C1 segment of cervical spinal cord (tissue), 14 donors: ENCODE data around the gene PLCH1.

Experiments used
- DNase-seq, 14 donors: peaks; one replicate each; lab custom pipeline; 2025; lab: John Stamatoyannopoulos, UW

The PLCH1 gene

GRCh38 chr3:155481591-155481990 is 263.3 kb downstream of the PLCH1 start:
- DNase-seq, result no peak

DNA sequence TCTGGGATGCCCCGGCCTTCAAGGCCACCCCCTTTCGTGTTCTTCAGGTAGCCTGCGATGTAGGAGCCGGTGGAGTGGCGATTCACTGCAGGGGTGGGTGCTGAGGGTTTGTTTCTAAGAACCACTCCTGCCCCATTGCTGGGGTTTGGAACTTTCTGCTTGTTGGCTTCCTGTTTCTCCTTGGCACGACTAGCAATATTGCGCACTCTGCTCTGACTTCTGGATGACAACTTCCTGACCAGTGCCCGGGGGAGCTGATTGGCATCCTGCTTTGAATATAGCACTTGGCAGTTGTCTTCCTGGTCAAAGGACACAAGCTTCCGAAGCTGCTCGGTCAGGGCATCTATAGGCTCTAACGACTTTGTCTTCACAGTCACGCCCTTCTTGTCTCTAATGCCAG is 263.8 kb downstream of the PLCH1 start:
- no peak for DNase-seq

GRCh38 chr3:155465664-155466063 is 279.2 kb downstream of the PLCH1 start:
- no peak for DNase-seq

DNA sequence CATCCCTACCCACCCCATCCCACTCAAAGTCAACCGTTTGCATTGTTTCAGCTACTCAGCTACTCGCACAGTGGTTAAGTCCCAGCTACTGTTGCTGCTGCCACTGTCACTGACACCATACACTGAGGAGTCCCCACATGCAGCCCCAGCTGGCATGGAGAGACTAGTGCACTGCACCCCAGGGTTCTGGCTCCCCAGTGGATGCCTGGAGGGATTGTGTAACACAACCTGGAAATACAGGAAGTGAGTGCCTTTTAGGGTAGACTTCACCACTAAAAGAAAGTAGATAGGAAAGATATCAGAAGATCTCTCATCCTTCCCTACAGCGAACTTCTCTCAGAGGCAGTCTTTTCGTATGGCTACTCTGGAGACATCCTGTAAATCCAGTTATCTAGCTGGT is 282.2 kb downstream of the PLCH1 start:
- no peak for DNase-seq

GRCh38 chr3:155457591-155457990 is 287.3 kb downstream of the PLCH1 start:
- DNase-seq, result no peak

DNA sequence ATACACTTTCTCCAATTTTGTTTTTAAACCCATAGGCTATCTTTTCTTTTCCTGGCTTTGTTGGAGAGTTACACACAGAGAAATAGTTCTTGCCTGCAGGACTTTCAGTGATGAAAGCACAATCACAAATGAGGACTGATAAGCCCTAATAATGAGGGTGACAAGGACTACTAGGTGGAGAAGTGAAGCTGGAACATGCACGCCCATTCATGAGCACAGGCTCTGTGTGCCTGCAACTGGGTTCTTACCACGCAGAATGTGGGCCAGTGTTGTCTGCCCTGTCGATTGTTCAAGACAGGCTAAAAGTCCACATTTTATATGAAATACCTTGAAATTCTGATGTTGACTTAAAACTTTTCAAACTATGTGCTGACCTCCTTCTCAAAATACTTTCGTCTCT is 289.1 kb downstream of the PLCH1 start:
- no peak for DNase-seq

- DNase-seq, result no peak
Measured at GRCh38 chr3:155453512-155453911, 291.4 kb downstream of the PLCH1 start.

DNA sequence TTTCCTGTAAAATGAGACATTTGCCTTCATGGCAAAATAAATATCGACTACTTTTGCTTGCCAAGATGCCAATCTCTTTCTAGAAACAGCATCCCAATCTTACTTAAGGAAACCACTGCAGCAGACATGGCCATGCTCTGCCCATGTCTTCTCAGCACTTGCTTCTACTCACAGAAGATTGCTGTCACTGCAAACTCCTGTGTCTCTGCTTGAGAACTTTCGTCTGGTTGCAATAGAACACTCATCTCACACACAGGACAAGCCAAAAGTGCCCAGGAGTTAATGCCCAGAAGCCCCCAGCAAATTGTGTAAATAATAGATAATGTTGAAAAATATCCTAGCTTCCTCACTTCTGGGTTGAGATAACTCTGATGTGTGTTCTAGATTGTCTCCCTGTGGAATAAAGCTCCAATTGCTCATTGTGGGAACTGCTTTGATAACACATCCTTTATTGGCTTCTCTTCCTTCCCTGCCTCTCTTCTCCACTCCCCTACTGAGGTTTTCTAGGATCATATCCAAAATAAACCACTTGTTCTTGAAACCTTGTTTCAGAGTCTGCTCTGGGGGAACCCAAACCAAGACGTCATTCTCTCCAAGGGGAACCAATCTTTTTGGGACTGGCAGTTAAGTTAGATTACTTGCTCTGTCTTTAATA is 295.1 kb downstream of the PLCH1 start:
- DNase-seq, result no peak

DNA sequence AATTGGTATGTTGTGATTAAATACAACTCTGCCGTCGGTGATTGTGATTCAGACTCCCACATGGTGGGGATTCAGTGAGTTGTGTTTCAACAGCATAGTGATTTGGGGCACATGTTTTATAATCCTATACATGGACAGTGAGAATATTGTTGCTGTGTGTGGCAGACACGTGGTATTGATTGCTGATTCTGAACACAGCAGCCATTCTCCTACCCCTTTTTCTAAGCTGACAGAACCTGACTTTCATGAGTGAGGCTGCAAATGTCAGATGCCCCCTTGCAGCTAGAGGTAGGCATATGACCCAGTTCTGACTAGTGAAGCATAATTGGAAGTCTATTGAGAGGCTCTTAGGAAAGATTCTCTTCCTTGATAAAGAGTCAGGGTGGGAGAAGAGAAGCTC is 296.3 kb downstream of the PLCH1 start:
- no peak for DNase-seq

DNA sequence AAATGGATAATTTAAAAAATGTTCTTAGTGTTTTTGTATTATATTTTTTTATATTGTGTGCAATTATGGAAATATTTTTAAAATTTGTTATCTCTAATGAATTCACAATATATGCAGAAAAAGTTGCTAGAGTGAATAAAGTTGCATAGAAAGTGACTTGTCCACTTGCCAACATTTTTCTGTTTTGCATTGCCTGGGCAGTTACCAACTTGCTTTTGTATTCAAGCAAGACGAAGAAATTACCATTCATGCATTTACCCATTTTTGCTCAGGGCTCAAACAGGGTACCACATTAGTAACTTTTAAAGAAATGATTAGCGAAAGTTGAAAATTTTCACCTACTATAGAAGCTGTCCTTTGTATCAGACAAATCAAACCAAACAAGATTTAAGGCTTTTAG is 298.5 kb downstream of the PLCH1 start:
- no peak for DNase-seq

DNA sequence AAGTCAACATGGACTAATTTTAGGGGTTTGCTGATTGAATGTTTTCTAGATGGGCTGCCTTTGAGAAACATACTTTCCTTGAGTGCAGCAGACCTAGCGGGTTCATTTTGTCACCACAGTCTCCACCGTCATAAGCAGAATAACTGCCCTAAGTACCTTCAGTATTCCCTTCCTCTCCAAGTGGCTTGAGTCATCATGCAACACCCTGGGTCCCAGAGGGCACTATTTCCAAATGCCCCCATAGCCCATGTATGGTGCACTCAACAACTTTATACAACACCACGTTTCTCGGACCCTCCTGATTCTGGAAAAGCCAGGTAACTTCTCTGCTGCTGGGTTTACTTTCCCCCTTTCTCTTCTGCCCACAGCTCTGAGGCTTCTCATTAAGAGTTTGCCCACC is 300.1 kb downstream of the PLCH1 start:
- DNase-seq, result no peak

DNA sequence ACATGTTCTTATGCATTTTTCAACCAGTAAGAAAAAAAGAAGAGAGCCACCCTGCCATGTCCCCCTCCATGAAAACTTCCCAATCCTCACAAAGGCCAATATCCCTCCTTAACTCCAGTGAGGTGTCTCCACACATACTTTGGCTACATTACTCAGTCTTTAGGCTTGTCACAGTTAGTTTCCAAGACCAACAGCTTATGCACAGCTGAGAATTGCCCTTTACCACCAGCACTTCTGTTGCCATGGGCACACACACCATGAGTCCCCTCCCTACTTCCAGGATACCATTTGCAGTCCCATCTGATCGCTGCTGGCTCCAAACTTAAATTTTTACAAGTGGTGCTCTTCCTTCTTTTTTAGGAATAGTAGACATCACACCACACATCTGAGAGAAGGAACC is 301.1 kb downstream of the PLCH1 start:
- no peak for DNase-seq

DNA sequence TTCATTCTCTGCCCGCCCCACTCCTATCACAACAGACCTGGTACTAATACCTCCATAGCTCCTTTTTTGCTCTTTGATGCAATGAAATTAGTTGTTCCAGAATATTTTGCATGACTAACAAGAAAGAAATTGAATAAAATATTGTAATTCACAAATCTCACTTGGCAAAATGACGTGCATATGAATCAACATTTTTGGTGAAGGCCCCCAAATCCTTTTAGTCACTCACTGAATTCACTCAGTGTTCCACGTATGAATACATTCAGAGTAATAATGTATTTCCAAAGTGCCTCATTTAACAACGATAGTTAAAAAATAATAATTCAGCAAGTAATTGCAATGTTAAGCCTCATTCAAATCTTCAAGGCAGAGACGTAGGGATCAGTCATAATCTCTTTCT is 302.8 kb downstream of the PLCH1 start:
- DNase-seq, result no peak

DNA sequence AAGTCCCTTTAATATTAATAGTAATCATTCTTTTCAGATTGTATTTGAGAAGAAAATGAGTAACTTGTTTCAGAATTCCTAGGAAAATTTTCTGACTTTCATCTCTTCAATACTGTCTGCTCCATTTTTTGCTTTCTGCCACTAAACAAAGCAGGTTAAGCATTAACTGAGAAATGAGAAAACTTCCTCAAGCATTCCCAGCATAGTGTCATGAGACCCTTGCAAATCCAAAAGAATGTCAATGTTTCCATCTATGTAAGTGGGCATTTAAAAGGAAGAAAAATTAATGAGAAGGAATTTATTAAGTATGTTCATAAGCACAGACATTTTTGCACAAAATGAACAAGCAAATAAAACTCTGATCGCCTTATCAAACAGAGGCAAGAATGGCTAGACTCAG is 303.4 kb downstream of the PLCH1 start:
- no peak for DNase-seq

DNA sequence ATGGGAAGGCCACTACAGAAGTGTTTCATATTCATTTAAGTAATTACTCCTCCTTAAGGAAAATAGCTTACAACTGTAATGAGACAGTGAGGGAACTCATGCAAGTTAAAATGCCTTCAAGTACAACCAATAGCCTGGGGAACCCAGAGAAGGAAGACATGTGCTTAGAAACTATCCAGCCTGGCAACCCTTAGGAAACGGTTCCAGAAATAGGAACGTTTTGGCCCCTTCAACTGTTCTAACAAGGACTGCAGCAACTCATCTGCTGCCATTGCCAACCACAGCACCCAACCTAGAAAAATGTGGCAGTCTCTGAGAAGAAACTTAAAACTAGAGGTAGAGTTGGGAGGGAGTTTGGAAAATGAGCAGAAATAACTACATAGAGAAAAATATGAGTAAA is 303.8 kb downstream of the PLCH1 start:
- DNase-seq, result peak in 1 of 14 donors; percentile 8

GRCh38 chr3:155435821-155436220 is 309.1 kb downstream of the PLCH1 start:
- DNase-seq, result no peak

DNA sequence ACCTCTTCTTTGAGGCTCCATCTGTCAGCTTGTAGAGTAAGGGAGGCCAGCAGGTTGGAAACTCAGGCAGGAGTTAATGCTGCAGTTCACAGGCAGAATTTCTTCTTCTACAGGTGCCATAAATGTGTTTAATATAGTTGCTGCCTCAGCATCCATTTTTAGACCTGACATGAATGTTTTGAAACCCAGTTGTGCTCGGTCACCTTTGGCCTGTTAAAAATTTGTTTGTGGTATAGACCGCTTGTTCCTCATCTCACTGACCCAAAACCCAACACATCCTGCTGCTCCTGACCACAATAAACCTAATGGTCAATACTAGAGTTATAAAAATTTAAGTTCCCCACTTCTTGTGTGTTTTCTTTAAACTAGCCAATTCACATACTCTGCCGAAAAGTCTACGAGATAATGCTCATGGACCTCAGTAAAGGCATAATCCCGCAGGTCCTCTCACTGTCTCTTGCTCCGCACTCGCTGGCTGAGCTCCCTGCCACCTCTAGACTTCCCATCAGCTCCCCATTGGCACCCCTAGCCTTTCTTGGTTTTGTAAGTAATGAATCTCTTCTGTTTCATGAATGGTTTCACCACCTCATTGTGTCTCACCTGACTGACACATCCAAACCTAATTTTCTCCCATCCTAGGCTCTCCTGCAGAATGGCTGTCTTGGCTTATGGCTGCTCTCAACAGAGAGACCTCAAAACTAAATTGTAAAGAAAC is 312.9 kb downstream of the PLCH1 start:
- no peak for DNase-seq

DNA sequence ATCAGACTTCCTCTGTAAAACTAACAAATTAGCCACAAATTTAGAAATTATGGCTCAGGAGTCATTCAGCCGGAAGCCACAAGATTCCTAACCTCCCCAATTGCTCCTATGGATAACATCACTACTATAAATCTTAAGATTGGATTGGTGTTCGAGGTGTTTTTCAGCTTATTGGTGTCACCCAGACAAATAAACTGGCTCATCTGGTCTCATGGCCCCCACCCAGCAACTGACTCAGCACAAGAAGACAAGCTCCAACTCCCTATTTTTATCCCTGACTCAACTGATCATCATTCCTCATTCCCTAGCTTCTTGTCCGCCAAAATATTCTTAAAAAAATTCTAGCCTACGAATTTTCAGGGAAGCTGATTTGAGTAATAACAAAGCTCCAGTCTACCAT is 316.3 kb downstream of the PLCH1 start:
- no peak for DNase-seq

GRCh38 chr3:155426524-155427230 is 318.2 kb downstream of the PLCH1 start:
- DNase-seq, result no peak

GRCh38 chr3:155425396-155425795 is 319.5 kb downstream of the PLCH1 start:
- no peak for DNase-seq

DNA sequence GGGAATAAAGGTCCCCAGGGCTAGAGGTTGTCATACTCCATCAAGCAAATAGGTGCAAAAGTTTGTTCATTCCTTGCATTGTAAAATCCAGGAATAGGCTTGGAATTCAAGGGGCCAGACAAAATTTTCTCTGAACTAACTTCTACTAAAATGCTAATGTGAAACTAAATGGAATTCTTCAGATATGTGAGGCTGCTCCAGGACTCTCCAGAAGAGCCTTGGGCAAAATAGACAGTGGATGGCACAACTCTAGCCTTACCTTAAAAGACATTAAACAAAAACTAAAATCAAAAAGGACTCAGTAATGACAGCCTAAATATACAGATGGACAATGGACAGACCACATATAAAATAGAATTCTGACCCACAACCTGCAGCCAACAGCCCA is 320.6 kb downstream of the PLCH1 start:
- no peak for DNase-seq

- no peak for DNase-seq
Measured at GRCh38 chr3:155423526-155424322, 321.1 kb downstream of the PLCH1 start.
